GM18870 (cell line): ENCODE data around the gene ATP5PF.
"Not testable (repeated sequence)": the region's sequence is repeated elsewhere in the genome, so short reads cannot be mapped to it uniquely, and the experiment has no call there.

Experiments used
- ATAC-seq: cut with Tn5 transposase; IDR thresholded peaks from one replicate; pipeline ENCODE4 v1.9.1; 2021; ENCODE audit warnings: moderate library complexity; ENCODE audit not compliant: unreplicated experiment

The ATP5PF gene

GRCh38 chr21:25732091-25732760, 2.5 kb downstream of the ATP5PF start:
- ATAC-seq: no peak

- ATAC-seq: no peak
Measured at GRCh38 chr21:25722631-25723030, 12.1 kb downstream of the ATP5PF start.

GRCh38 chr21:25721987-25722386, 12.7 kb downstream of the ATP5PF start:
- no peak for ATAC-seq

GRCh38 chr21:25717491-25718147, 17.1 kb downstream of the ATP5PF start:
- no peak for ATAC-seq

- not testable (repeated sequence) for ATAC-seq
Measured at GRCh38 chr21:25714066-25714465, 20.6 kb downstream of the ATP5PF start.

GRCh38 chr21:25710550-25710949, 24.2 kb downstream of the ATP5PF start:
- ATAC-seq: no peak

GRCh38 chr21:25709684-25710265, 24.9 kb downstream of the ATP5PF start:
- no peak for ATAC-seq

- ATAC-seq: peak; percentile 58
Measured at GRCh38 chr21:25708467-25709065, 26.1 kb downstream of the ATP5PF start.

- no peak for ATAC-seq
Measured at GRCh38 chr21:25701529-25701928, 33.2 kb downstream of the ATP5PF start.

- no peak for ATAC-seq
Measured at GRCh38 chr21:25700741-25701140, 34.0 kb downstream of the ATP5PF start.

GRCh38 chr21:25695461-25695860, 39.2 kb downstream of the ATP5PF start:
- ATAC-seq: not testable (repeated sequence)

- no peak for ATAC-seq
Measured at GRCh38 chr21:25691976-25692375, 42.7 kb downstream of the ATP5PF start.

GRCh38 chr21:25689226-25689625, 45.5 kb downstream of the ATP5PF start:
- ATAC-seq: no peak

GRCh38 chr21:25688275-25689155, 46.2 kb downstream of the ATP5PF start:
- no peak for ATAC-seq

- no peak for ATAC-seq
Measured at GRCh38 chr21:25687787-25688186, 46.9 kb downstream of the ATP5PF start.

GRCh38 chr21:25682382-25682781, 52.3 kb downstream of the ATP5PF start:
- no peak for ATAC-seq

GRCh38 chr21:25676451-25676850, 58.3 kb downstream of the ATP5PF start:
- no peak for ATAC-seq
